Thoracic aorta (tissue), 2 donors: Measurements from ENCODE around the gene POMGNT1. TPM values are rescaled to one million over a fixed set of nuclear protein-coding genes. Genes with fewer than 3 reads are reported as not detected.
"Not testable (repeated sequence)": the region's sequence is repeated elsewhere in the genome, so short reads cannot be mapped to it uniquely, and the experiment has no call there.

Source experiments
- ATAC-seq: fragments of 150-250 bp; one replicate; pipeline ENCODE4 v1.8.0; 2017; ENCODE audit warnings: low read depth; ENCODE audit not compliant: insufficient number of reproducible peaks, low FRiP score
- DNase-seq: peaks from one replicate; pipeline ENCODE4 v3.0.0-alpha.2; 2020; ENCODE audit warnings: low spot score
- H3K27ac ChIP-seq, 2 donors: fragments of 200-600 bp; sonication (generic); 1 replicate in 1 of 2; 2 replicates in 1 of 2; pipeline ENCODE4 v1.5.1; 2016; ENCODE audit warnings: mild to moderate bottlenecking in 2 of 2, moderate library complexity in 2 of 2
- H3K27me3 ChIP-seq: fragments of 200-600 bp; sonication (generic); replicated peaks from 2 replicates; pipeline ENCODE4 v1.6.0; 2016; ENCODE audit warnings: mild to moderate bottlenecking; ENCODE audit not compliant: insufficient read depth
- H3K36me3 ChIP-seq: fragments of 200-600 bp; sonication (generic); one replicate; pipeline ENCODE4 v1.5.1; 2016
- H3K4me1 ChIP-seq, 2 donors: fragments of 200-600 bp; sonication (generic); 1 replicate in 1 of 2; 2 replicates in 1 of 2; pipeline versions ENCODE4 v1.5.1 to v1.6.0; 2016; ENCODE audit warnings: low read depth in 2 of 2, mild to moderate bottlenecking in 1 of 2; ENCODE audit not compliant: control insufficient read depth in 1 of 2
- H3K4me3 ChIP-seq: fragments of 200-600 bp; sonication (generic); 2 replicates; pipeline ENCODE4 v1.5.1; 2016; ENCODE audit warnings: mild to moderate bottlenecking
- H3K9me3 ChIP-seq: fragments of 200-600 bp; sonication (generic); 2 replicates; pipeline ENCODE4 v1.5.1; 2016
- total RNA-seq, 2 donors: library from RNA; depleted of rRNA; stranded (reverse); fragments of >200 nt; gene quantifications; one replicate each; pipeline versions ENCODE4 v1.1.0 to v1.2.3, GENCODE V29; 2016
- TF ChIP-seq, protein P1 (sequence below): fragments of 200-600 bp; sonication (generic); IDR thresholded peaks from one replicate; pipeline ENCODE4 v1.5.1; 2019; ENCODE audit warnings: antibody characterized with exemption

The POMGNT1 gene
- total RNA-seq, 2 donors from 2014 or later = 53.8 to 66.9 TPM

- TF ChIP-seq, protein P1, sequence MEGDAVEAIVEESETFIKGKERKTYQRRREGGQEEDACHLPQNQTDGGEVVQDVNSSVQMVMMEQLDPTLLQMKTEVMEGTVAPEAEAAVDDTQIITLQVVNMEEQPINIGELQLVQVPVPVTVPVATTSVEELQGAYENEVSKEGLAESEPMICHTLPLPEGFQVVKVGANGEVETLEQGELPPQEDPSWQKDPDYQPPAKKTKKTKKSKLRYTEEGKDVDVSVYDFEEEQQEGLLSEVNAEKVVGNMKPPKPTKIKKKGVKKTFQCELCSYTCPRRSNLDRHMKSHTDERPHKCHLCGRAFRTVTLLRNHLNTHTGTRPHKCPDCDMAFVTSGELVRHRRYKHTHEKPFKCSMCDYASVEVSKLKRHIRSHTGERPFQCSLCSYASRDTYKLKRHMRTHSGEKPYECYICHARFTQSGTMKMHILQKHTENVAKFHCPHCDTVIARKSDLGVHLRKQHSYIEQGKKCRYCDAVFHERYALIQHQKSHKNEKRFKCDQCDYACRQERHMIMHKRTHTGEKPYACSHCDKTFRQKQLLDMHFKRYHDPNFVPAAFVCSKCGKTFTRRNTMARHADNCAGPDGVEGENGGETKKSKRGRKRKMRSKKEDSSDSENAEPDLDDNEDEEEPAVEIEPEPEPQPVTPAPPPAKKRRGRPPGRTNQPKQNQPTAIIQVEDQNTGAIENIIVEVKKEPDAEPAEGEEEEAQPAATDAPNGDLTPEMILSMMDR = no peak
- Histone ChIP-seq H3K36me3 (no peaks in the 10 kb centered on the region), H3K27me3 (no peaks in the 10 kb centered on the region), H3K4me3 (no peak overlapping the region), H3K9me3 (no peaks in the 10 kb centered on the region), H3K4me1 (peaks cover 3 to 9% of the 10 kb centered on the region in 2 donors), H3K27ac (no peak overlapping the region)
- no peak for ATAC-seq
- no peak for DNase-seq
Observed at GRCh38 chr1:46242918-46243317, 44.7 kb upstream of the POMGNT1 start.

GRCh38 chr1:46241733-46242132, 43.5 kb upstream of the POMGNT1 start:
- not testable (repeated sequence) for H3K36me3 ChIP-seq, H3K9me3 ChIP-seq, H3K27ac ChIP-seq, H3K4me1 ChIP-seq, H3K27me3 ChIP-seq, DNase-seq, H3K4me3 ChIP-seq, ATAC-seq

DNA sequence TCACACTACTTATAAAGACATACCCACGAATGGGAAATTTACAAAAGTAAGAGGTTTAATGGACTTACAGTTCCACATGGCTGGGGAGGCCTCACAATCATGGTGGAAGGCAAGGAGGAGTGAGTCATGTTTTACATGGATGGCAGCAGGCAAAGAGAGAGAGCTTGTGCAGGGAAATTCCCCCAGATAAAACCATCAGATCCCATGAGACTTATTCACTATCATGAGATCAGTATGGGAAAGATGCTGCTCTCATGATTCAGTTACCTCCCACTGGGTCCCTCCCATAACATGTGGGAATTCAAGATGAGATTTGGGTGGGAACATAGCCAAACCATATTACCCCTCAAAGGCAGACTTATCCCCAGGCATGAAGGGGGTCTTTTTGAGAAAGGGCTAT, 40.6 kb upstream of the POMGNT1 start:
- not testable (repeated sequence) for H3K36me3 ChIP-seq, H3K9me3 ChIP-seq, H3K27ac ChIP-seq, H3K4me1 ChIP-seq, H3K4me3 ChIP-seq, ATAC-seq, DNase-seq, H3K27me3 ChIP-seq

GRCh38 chr1:46236882-46237281, 38.6 kb upstream of the POMGNT1 start:
- no peaks in the 10 kb centered on the region for H3K27me3 ChIP-seq
- DNase-seq (no peak), ATAC-seq (no peak)
- no peak overlapping the region for H3K27ac ChIP-seq
- TF ChIP-seq, protein P1 = no peak
- H3K36me3 ChIP-seq = no peaks in the 10 kb centered on the region
- H3K9me3 ChIP-seq = peaks cover 5% of the 10 kb centered on the region
- H3K4me3 ChIP-seq = no peak overlapping the region
- no peaks in the 10 kb centered on the region for H3K4me1 ChIP-seq

- not testable (repeated sequence) for H3K27ac ChIP-seq, H3K4me3 ChIP-seq, ATAC-seq, H3K4me1 ChIP-seq, H3K9me3 ChIP-seq, H3K36me3 ChIP-seq, H3K27me3 ChIP-seq, DNase-seq
Observed at GRCh38 chr1:46231231-46231630, 33.0 kb upstream of the POMGNT1 start.

DNA sequence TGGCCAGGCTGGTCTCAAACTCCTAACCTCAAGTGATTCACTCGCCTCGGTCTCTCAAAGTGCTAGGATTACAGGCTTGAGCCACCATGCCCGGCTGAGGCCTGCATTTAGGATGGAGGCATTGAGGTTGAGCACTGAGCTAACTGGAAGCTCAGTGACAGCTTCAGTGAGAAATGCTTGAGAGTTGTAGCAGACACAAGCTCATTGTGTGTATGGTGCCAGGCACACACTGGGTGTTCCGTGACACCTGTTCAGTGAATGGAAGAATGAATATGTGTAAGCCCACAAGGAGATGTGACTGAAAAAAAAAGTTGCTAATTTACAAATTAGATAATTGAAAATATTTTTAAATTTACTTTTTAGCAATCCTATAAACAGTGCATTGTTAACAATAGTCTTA, 26.7 kb upstream of the POMGNT1 start:
- no peaks in the 10 kb centered on the region for H3K36me3 ChIP-seq
- no peak for ATAC-seq
- H3K4me3 ChIP-seq = no peak overlapping the region
- H3K4me1 ChIP-seq = peaks cover 3 to 10% of the 10 kb centered on the region in 2 donors
- TF ChIP-seq, protein P1 = no peak
- no peaks in the 10 kb centered on the region for H3K9me3 ChIP-seq
- H3K27ac ChIP-seq = no peak overlapping the region
- DNase-seq = no peak
- no peaks in the 10 kb centered on the region for H3K27me3 ChIP-seq

DNA sequence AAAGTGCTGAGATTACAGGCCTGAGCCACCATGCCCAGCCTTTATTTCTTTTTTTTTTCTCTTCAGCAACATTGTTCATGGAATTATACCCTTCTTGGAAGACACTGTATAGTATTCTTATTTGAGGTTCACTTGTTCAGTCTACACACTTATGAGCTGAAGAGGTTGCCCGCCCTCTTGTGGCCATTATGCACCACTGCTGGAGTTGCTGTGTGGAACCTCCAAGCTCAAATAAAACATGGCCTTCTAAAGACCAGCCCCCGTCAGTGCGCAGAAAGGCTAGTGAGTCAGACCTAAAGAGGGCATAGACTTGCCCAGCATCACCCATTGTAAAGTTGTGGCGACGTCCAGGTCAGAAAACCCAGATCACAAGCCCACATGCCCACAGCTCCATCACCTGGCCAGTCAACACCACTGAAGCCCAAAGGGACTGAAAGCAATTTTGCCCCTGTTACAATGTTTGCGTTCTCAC, 25.3 kb upstream of the POMGNT1 start:
- Histone ChIP-seq H3K27me3 (no peaks in the 10 kb centered on the region), H3K27ac (peak overlapping the region in 1 of 2 donors; percentile 18), H3K36me3 (no peaks in the 10 kb centered on the region), H3K4me1 (peaks cover 3 to 10% of the 10 kb centered on the region in 2 donors), H3K4me3 (no peak overlapping the region), H3K9me3 (no peaks in the 10 kb centered on the region)
- DNase-seq (no peak), ATAC-seq (peak; percentile 83)
- TF ChIP-seq, protein P1 = peak; percentile 92

DNA sequence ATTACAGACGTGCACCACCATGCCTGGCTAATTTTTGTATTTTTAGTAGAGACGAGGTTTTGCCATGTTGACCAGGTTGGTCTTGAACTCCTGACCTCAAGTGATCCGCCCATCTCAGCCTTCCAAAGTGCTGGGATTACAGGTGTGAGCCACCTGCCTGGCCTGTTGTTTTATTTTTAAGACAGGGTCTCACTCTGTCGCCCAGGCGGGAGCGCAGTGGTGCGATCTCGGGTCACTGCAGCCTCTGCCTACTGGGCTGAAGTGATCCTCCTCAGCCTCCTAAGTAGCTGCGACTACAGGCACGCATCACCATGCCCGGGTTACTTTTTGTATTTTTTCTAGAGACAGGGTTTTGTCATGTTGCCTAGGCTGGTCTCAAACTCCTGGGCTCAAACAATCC, 24.8 kb upstream of the POMGNT1 start:
- H3K9me3 ChIP-seq, H3K4me3 ChIP-seq, H3K27me3 ChIP-seq, H3K36me3 ChIP-seq, H3K4me1 ChIP-seq, DNase-seq, H3K27ac ChIP-seq, ATAC-seq: not testable (repeated sequence)
